GM13977 (cell line): ENCODE results near the gene NECTIN1.

ENCODE experiments used
- DNase-seq: peaks from one replicate; pipeline ENCODE4 v3.0.0; 2012; ENCODE audit warnings: low spot score
- in situ Hi-C: fragments of 300-500 bp; cut with MboI; formaldehyde crosslinking; loops from one replicate; pipeline ENCODE4 v1.12.0; 2022; ENCODE audit warnings: low sequenced_read_pairs, low pct_unique_long_range_greater_than_20kb, mixed read lengths, inconsistent platforms; ENCODE audit not compliant: unreplicated experiment
- TF ChIP-seq, protein P1 (sequence below): IDR thresholded peaks from 2 replicates; pipeline ENCODE4 v1.5.1; 2012; ENCODE audit warnings: mild to moderate bottlenecking, control low read depth; ENCODE audit not compliant: insufficient read depth; ENCODE audit errors: extremely low read depth, missing control alignments

The NECTIN1 gene

DNA sequence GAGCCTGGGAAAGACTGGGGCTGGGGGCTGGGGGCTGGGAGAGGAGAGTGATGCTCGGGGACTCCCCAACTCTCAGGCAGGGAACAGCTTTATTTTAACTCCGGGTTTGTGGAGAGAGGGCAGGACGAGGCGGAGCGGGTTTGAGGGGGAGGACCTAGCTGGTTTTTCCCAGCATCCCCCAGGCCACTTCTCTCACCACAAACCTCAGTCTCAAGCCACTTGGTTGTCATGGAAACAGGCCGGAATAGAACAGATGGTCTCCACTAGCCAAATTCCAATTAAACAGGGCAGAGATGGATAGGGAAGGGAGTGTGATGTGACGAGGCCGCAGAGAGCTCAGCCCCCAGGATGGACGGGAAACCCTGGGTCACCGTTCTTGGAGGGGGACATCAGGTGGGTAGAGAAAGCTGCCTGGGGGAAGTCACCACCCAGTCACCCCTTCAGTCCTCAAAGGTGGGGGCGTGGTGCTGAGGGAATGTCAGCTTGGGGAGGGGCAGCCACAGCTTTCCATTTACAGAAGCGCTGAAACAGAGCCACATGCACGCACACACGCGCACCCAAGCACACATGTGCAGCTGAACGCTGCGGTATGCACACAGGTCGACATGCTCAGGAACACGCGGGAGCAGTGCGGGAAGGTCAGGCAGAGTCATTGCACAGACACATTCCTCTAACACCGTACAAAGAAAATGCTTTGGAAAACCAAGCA is 19.2 kb downstream of the NECTIN1 start:
- TF ChIP-seq, protein P1, sequence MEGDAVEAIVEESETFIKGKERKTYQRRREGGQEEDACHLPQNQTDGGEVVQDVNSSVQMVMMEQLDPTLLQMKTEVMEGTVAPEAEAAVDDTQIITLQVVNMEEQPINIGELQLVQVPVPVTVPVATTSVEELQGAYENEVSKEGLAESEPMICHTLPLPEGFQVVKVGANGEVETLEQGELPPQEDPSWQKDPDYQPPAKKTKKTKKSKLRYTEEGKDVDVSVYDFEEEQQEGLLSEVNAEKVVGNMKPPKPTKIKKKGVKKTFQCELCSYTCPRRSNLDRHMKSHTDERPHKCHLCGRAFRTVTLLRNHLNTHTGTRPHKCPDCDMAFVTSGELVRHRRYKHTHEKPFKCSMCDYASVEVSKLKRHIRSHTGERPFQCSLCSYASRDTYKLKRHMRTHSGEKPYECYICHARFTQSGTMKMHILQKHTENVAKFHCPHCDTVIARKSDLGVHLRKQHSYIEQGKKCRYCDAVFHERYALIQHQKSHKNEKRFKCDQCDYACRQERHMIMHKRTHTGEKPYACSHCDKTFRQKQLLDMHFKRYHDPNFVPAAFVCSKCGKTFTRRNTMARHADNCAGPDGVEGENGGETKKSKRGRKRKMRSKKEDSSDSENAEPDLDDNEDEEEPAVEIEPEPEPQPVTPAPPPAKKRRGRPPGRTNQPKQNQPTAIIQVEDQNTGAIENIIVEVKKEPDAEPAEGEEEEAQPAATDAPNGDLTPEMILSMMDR, result no peak
- peak; percentile 67 for DNase-seq
- in situ Hi-C loops, result no loop called here

DNA sequence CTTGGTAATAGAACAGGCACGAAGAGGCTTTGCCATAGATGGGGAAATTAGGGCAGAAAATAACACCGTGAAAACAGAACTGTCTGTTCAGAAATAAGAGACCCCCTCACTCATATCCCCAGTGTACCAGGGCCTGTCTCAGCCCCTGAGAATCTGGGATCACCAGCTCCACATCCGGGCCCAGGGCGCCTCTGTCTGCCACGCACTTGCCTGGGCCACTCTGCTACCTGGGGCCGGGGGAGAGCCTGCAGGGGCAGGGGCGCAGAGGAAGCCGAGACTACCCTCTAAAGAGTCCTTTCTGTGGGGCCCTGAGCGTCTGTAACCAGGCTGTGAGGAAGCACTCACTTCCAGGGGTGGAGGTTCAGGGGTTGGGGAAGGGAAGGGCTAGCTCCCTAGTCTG is 19.8 kb downstream of the NECTIN1 start:
- TF ChIP-seq, protein P1, result no peak
- in situ Hi-C loops, result no loop called here
- no peak for DNase-seq

DNA sequence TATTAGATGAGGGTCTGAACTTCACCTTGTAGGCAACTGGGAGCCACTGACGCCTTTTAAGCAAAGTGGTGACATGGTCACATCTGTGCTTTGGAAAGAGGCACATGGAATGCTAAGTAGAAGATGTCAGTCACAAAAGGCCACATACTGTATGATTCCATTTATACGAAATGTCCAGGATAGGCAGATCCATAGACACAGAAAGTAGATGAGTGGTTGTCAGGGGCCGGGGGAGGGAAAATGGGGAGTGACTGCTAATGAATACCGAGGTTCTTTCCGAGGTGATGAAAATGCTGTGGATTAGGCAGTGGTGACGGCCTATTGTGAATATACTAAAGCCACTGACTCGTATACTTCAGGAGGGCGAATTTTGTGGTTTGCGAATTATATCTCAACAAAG is 20.6 kb downstream of the NECTIN1 start:
- in situ Hi-C loops, result no loop called here
- TF ChIP-seq, protein P1, result no peak
- DNase-seq, result no peak

DNA sequence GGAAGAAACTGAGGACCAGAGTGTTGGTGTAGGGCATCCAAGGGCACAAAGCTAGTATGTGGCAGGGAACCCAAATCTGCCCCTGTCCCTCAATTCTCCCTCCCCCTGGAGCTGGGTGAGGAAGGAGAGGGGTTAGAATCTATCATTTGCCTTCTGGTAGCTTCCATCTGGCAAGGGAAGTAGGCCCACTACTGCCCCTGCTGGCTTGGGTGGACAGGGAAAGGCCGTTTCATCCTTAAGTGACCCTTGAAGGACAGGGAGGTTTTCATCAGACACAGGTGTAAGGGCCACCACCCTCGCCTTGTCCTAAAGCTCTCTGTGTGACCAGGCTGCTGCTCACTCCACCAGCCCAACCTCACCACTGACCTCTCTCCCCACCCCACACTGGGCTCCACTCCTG is 22.1 kb downstream of the NECTIN1 start:
- TF ChIP-seq, protein P1, result peak; percentile 30
- no peak for DNase-seq
- in situ Hi-C loops, result no loop called here

DNA sequence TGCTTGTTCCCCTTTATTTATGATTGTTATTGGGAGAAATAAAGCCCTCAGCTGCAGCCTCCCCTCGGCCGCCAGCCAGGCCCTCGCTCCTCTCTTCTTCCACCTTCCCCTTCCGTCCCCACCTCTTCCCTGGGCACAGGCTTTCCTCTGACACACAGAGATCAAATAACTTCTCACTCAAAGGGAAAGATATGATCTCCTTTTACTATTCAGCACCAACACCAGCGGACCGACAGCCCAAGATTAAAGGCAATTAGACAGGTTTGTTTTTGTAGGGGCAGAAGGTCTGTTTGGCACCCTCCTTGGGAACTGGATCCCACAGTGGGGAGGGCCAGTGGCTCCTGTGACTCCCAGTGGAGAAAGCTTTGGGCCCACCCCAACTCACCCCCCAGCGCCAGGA is 23.0 kb downstream of the NECTIN1 start:
- in situ Hi-C loops, result no loop called here
- no peak for DNase-seq
- TF ChIP-seq, protein P1, result no peak

DNA sequence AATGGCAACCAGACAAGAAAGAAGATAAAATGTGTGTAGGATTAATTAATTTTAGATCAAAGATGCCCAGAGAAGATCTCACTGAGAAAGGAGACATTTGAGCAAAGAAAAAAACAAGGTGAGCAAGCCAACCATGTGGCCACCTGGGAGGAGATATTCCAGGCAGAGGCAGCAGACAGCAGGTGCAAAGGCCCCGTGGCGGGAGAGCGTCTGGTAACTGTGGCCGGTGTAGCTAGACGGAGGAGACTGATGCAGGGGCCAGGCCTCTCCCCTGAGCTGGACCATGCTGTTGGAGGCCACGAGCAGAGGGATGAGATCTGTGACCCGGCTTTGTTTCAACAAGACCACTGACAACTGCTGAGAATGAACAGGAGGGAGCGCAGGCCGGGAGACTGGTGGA is 23.6 kb downstream of the NECTIN1 start:
- TF ChIP-seq, protein P1, result no peak
- DNase-seq, result no peak
- in situ Hi-C loops, result no loop called here
